Measurements from ENCODE around the gene SCYL3.
"Not testable (repeated sequence)": the region's sequence is repeated elsewhere in the genome, so short reads cannot be mapped to it uniquely, and the experiment has no call there.

Gene SCYL3

GRCh38 chr1:169899519-169900217, 6.0 kb upstream of the SCYL3 start:
- no peak for DNase-seq

- no peak for DNase-seq
These were observed 2.3 kb upstream of the SCYL3 start for GRCh38 chr1:169896013-169896412.

GRCh38 chr1:169894424-169895145, 889 bp upstream of the SCYL3 start:
- no peak for DNase-seq

GRCh38 chr1:169892927-169893644, 610 bp downstream of the SCYL3 start:
- DNase-seq = no peak

GRCh38 chr1:169892176-169892926, 1.3 kb downstream of the SCYL3 start:
- DNase-seq = no peak

GRCh38 chr1:169891539-169891885, 2.2 kb downstream of the SCYL3 start:
- DNase-seq = no peak

- DNase-seq = no peak
These were observed 2.7 kb downstream of the SCYL3 start for GRCh38 chr1:169890761-169891538.

- no peak for DNase-seq
These were observed 3.8 kb downstream of the SCYL3 start for GRCh38 chr1:169889871-169890270.

GRCh38 chr1:169886931-169887330, 6.8 kb downstream of the SCYL3 start:
- DNase-seq = no peak

- no peak for DNase-seq
These were observed 7.3 kb downstream of the SCYL3 start for GRCh38 chr1:169886422-169886821.

- DNase-seq = no peak
These were observed 8.5 kb downstream of the SCYL3 start for GRCh38 chr1:169885207-169885606.

- DNase-seq = no peak
These were observed 9.1 kb downstream of the SCYL3 start for GRCh38 chr1:169884634-169885033.

GRCh38 chr1:169882039-169882511, 11.6 kb downstream of the SCYL3 start:
- DNase-seq = no peak

- no peak for DNase-seq
These were observed 14.5 kb downstream of the SCYL3 start for GRCh38 chr1:169879034-169879840.

GRCh38 chr1:169878498-169878897, 15.2 kb downstream of the SCYL3 start:
- DNase-seq = no peak

- DNase-seq = no peak
These were observed 15.8 kb downstream of the SCYL3 start for GRCh38 chr1:169877800-169878491.

GRCh38 chr1:169874229-169874628, 19.5 kb downstream of the SCYL3 start:
- DNase-seq = no peak

GRCh38 chr1:169873582-169874199, 20.0 kb downstream of the SCYL3 start:
- no peak for DNase-seq

- no peak for DNase-seq
These were observed 20.8 kb downstream of the SCYL3 start for GRCh38 chr1:169872906-169873305.

- DNase-seq = not testable (repeated sequence)
These were observed 21.7 kb downstream of the SCYL3 start for GRCh38 chr1:169871988-169872387.
